ENCODE results near the gene CCDC124. TPM values are rescaled to one million over a fixed set of nuclear protein-coding genes. Genes with fewer than 3 reads are reported as not detected.

The CCDC124 gene
- total RNA-seq, 4 donors from 2014 or later: 73.1 to 110 (median 81.5) TPM

DNA sequence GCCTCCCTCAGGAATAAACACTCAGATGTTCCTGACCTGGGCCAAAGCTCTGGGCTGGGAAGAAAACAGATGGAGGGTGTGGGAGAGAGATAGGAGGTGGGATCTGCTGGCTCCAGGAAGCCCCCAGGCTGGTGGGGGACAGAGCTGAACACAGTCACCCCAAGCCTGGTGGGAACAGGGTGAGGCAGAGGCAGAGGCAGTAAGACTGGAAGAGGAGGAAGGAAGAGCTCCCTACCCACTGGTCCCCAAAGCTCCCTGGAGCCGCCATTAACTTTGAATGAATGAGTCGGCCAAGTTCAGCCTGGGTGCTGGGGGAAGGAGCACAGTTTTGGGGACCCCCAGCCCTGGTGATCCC lies 33.3 kb downstream of the CCDC124 start:
- no peak for ATAC-seq
- no peak overlapping the region for H3K27ac ChIP-seq
- H3K4me1 ChIP-seq: no peaks in the 10 kb centered on the region
- H3K27me3 ChIP-seq: peaks cover 34 to 53% (median 40%) of the 10 kb centered on the region in 3 donors
- no peaks in the 10 kb centered on the region for H3K36me3 ChIP-seq
- in situ Hi-C loops (cut with MboI; ENCODE audit: low sequenced_read_pairs in 4 of 4): no loop called here
- H3K9me3 ChIP-seq: no peaks in the 10 kb centered on the region
- no peak overlapping the region for H3K4me3 ChIP-seq
- intact Hi-C loops (cut with DNase I; ENCODE audit: low total_unique reads): no loop called here
- TF ChIP-seq, protein P1, sequence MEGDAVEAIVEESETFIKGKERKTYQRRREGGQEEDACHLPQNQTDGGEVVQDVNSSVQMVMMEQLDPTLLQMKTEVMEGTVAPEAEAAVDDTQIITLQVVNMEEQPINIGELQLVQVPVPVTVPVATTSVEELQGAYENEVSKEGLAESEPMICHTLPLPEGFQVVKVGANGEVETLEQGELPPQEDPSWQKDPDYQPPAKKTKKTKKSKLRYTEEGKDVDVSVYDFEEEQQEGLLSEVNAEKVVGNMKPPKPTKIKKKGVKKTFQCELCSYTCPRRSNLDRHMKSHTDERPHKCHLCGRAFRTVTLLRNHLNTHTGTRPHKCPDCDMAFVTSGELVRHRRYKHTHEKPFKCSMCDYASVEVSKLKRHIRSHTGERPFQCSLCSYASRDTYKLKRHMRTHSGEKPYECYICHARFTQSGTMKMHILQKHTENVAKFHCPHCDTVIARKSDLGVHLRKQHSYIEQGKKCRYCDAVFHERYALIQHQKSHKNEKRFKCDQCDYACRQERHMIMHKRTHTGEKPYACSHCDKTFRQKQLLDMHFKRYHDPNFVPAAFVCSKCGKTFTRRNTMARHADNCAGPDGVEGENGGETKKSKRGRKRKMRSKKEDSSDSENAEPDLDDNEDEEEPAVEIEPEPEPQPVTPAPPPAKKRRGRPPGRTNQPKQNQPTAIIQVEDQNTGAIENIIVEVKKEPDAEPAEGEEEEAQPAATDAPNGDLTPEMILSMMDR (IDR thresholded peaks at IDR 0.05 in 4 of 5, conservative IDR thresholded peaks at IDR 0.05 in 1 of 5): no peak
- no peak for TF ChIP-seq POLR2A (IDR thresholded peaks at IDR 0.05)
- DNase-seq: no peak

DNA sequence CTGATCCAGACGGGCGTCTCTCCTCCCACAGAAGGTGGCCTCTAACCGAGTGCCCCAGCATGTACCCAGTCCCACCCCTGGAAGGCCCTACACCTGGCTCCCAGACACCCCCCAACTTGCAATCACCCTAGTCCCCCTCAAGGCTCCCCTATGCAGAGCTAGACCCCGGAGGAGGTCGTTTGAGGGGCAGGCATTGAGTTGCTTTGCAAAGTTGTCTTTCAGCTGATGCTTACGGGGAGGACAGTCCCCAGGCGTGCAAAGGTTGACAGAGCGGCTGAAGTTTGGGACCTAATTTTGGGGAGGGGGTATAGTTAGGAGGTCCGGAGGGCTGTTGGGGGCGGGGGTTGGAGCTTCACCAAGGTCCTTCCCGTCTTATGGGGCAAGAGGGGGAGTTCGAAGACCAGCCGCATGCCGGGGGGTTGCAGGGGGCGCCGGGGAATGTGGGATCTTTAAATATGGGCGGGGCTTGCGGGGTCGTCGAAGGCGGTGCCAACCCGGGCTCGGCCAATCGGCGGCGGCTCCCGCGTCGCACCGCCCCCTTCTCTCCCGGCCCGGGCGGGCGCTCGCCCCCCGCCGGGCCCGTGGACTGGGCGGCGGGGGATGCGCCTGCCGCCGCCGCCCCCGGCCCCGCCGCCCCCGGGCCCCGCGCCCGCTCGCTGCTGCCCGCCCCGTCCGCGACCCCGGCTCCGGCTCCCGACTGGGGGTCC lies 33.9 kb downstream of the CCDC124 start, which contains the start of gene KCNN1:
TSS of gene KCNN1 (plus strand) at position 558 of the 707 bp plus-strand sequence. CDS start 6,782 bp downstream, outside the sequence.
- no peak for ATAC-seq
- intact Hi-C loops (cut with DNase I; ENCODE audit: low total_unique reads) (no loop called here), in situ Hi-C loops (cut with MboI; ENCODE audit: low sequenced_read_pairs in 4 of 4) (no loop called here)

DNA sequence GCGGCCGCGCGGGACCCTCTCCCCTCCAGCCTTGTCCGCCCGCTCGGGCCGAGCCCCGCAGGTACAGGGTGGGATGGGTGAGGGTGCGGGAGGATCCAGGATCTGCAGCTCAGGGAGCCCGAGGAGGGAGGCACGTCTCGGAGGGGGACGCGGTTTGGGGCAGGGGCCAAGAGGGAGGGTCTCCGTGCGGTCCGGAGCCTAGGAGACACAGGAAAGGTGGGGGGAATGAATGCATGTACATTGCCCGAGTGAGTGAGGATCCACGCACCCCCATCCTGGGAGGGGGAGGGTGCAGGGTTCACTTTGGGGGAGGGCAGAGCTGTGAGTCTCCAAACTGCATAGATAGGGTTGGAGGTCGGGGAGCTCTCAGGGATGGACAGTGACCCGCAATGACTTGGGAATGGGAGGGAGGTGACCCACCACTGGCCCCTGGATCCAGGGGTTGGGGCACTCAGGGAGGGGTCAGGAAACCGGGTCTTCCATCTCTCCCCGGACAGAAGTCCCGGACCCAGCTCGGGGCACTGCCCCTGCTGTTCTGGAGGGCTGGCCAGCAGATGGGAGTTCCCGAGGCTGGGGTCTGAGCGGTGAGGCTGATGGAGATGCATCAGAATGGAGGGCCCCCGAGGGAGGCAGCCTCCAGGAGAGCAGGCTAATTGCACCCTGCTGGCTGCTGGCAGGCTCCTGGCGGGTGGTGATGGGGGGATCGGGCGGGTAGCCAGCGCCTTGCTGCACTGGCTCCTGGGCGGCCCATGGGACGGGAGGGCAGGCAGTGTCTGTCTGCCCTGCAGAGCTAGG lies 34.6 kb downstream of the CCDC124 start:
- Histone ChIP-seq H3K4me1 (no peaks in the 10 kb centered on the region), H3K9me3 (no peaks in the 10 kb centered on the region), H3K27me3 (peaks cover 29 to 46% (median 40%) of the 10 kb centered on the region in 3 donors), H3K36me3 (no peaks in the 10 kb centered on the region), H3K4me3 (no peak overlapping the region), H3K27ac (no peak overlapping the region)
- in situ Hi-C loops (cut with MboI; ENCODE audit: low sequenced_read_pairs in 4 of 4) (no loop called here), intact Hi-C loops (cut with DNase I; ENCODE audit: low total_unique reads) (no loop called here)
- DNase-seq (no peak), ATAC-seq (no peak)
- no peak for TF ChIP-seq POLR2A (IDR thresholded peaks at IDR 0.05)
- TF ChIP-seq, protein P1 (IDR thresholded peaks at IDR 0.05 in 4 of 5, conservative IDR thresholded peaks at IDR 0.05 in 1 of 5): no peak

More for the DNA sequence above, 33.9 kb downstream of the CCDC124 start, which contains the start of gene KCNN1:
- H3K9me3 ChIP-seq: no peaks in the 10 kb centered on the region
- peaks cover 34 to 53% (median 40%) of the 10 kb centered on the region in 3 donors for H3K27me3 ChIP-seq
- TF ChIP-seq, protein P1 (IDR thresholded peaks at IDR 0.05 in 4 of 5, conservative IDR thresholded peaks at IDR 0.05 in 1 of 5): no peak
- DNase-seq: no peak
- H3K4me3 ChIP-seq: no peak within 1 kb of the TSS
- H3K27ac ChIP-seq: no peak within 1 kb of the TSS
- no peaks in the 10 kb centered on the region for H3K36me3 ChIP-seq
- no peaks in the 10 kb centered on the region for H3K4me1 ChIP-seq

DNA sequence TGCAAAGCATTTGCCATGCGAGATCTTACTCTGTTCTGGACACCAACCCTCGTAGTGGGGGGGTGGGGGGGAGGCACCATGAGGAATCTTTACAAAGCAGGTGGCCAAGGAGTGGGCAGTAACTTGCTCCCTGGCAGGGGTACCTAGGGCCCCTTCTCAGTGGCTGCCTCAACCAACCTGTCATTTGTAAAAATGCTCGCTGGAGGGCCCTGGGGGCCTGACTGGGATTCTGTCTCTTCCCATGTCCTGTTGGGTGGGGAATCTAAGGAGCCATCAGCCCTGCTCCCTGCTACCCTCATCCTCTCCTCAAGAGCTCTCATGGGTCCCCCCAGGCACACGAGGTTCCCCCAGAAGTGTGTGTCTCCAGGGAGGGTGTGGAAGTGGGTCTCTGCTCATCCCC lies 35.5 kb downstream of the CCDC124 start:
- in situ Hi-C loops (cut with MboI; ENCODE audit: low sequenced_read_pairs in 4 of 4) (no loop called here), intact Hi-C loops (cut with DNase I; ENCODE audit: low total_unique reads) (no loop called here)
- no peak for ATAC-seq
- H3K36me3 ChIP-seq: no peaks in the 10 kb centered on the region
- H3K27me3 ChIP-seq: peaks cover 29 to 43% (median 40%) of the 10 kb centered on the region in 3 donors
- no peak for DNase-seq
- no peak overlapping the region for H3K4me3 ChIP-seq
- no peak for TF ChIP-seq POLR2A (IDR thresholded peaks at IDR 0.05)
- H3K27ac ChIP-seq: no peak overlapping the region
- H3K9me3 ChIP-seq: no peaks in the 10 kb centered on the region
- no peaks in the 10 kb centered on the region for H3K4me1 ChIP-seq

DNA sequence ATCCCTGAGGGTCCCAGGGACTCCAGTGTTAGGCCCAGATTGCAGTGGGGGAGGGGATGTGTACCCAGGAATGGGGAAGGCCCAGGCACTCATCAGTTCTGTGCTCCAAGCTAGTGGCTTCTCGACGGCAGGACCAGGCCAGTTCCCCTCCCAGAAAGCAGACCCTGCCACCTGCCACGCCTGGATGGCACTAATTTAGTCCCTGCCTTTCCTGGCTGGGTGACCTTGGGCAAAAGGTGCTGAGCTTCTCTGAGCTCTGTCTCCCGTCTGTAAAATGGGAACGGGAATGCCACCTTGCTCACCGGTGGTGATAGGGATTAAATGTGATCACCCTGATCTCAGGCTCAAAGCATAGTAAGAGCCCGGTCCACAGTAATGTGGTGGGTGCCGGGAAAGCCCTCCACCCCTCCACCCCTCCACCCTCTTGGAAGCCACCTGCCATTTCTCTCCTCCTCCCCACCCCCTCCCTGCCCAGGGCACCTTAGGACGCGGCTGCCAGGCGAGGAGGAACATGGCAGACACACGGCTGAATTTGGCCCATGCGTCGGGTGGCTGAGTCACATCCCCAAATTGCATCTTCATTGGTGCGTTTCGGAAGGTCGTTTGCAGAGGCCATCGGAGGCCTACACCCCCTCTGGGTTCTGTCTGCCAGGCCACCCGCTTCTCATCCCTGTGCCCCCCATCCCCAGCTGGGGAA lies 36.4 kb downstream of the CCDC124 start:
- Histone ChIP-seq H3K27ac (no peak overlapping the region), H3K9me3 (no peaks in the 10 kb centered on the region), H3K4me1 (no peaks in the 10 kb centered on the region), H3K4me3 (no peak overlapping the region), H3K27me3 (peaks cover 24 to 38% (median 34%) of the 10 kb centered on the region in 3 donors), H3K36me3 (no peaks in the 10 kb centered on the region)
- intact Hi-C loops (cut with DNase I; ENCODE audit: low total_unique reads) (no loop called here), in situ Hi-C loops (cut with MboI; ENCODE audit: low sequenced_read_pairs in 4 of 4) (no loop called here)
- ATAC-seq (no peak), DNase-seq (no peak)
- TF ChIP-seq, protein P1 (IDR thresholded peaks at IDR 0.05 in 4 of 5, conservative IDR thresholded peaks at IDR 0.05 in 1 of 5): no peak
